H1 (cell line): ENCODE data around the gene TMEM168.

ENCODE experiments used
- BRCA1 ChIP-seq: IDR thresholded peaks from 2 replicates; pipeline ENCODE4 v1.6.1; 2012; ENCODE audit warnings: low read depth, low read length, improper control_type of control experiment
- EP300 ChIP-seq, 2 experiments: IDR thresholded peaks; 1 replicate in 1 of 2; 2 replicates in 1 of 2; pipeline ENCODE4 v1.6.1; 2011 to 2012; ENCODE audit warnings: low read depth in 2 of 2, low read length in 2 of 2, mild to moderate bottlenecking in 2 of 2, borderline replicate concordance in 1 of 2, inconsistent platforms in 1 of 2, moderate library complexity in 1 of 2
- EZH2 ChIP-seq: fragments of 200-600 bp; sonication (generic); IDR thresholded peaks from 2 replicates; pipeline ENCODE4 v1.7.1; 2012; ENCODE audit warnings: low read depth, mild to moderate bottlenecking, moderate library complexity, low read length, inconsistent platforms; ENCODE audit not compliant: severe bottlenecking
- GABPA ChIP-seq: IDR thresholded peaks from 2 replicates; pipeline ENCODE4 v1.6.1; 2011; ENCODE audit warnings: mild to moderate bottlenecking, low read length, moderate library complexity, borderline replicate concordance; ENCODE audit not compliant: insufficient read depth
- JUN ChIP-seq: IDR thresholded peaks from 2 replicates; pipeline ENCODE4 v1.6.1; 2011; ENCODE audit warnings: low read depth, mild to moderate bottlenecking, improper control_type of control experiment, low read length
- NRF1 ChIP-seq: IDR thresholded peaks from 2 replicates; pipeline ENCODE4 v1.6.1; 2011; ENCODE audit warnings: mild to moderate bottlenecking, low read depth, low read length, improper control_type of control experiment
- POLR2A ChIP-seq, 2 experiments: IDR thresholded peaks; 1 replicate in 1 of 2; 2 replicates in 1 of 2; pipeline ENCODE4 v1.6.1; 2011; ENCODE audit warnings: low read depth in 2 of 2, low read length in 2 of 2, mild to moderate bottlenecking in 2 of 2; ENCODE audit errors: control extremely low read depth in 1 of 2
- POLR2AphosphoS5 ChIP-seq: IDR thresholded peaks from 2 replicates; pipeline ENCODE4 v1.6.1; 2011; ENCODE audit warnings: low read depth, low read length
- TF ChIP-seq, protein P1 (sequence below), 3 experiments: IDR thresholded peaks; 1 replicate in 2 of 3; 2 replicates in 1 of 3; pipeline versions ENCODE4 v1.5.1 to v1.6.1; 2011; ENCODE audit warnings: low read length in 3 of 3, mild to moderate bottlenecking in 3 of 3, inconsistent platforms in 2 of 3, low read depth in 1 of 3, moderate library complexity in 1 of 3; ENCODE audit not compliant: insufficient read depth in 1 of 3; ENCODE audit errors: control extremely low read depth in 1 of 3
- TF ChIP-seq, protein P2 (sequence below): IDR thresholded peaks from 2 replicates; pipeline ENCODE4 v1.6.1; 2012; ENCODE audit warnings: inconsistent platforms

DNA sequence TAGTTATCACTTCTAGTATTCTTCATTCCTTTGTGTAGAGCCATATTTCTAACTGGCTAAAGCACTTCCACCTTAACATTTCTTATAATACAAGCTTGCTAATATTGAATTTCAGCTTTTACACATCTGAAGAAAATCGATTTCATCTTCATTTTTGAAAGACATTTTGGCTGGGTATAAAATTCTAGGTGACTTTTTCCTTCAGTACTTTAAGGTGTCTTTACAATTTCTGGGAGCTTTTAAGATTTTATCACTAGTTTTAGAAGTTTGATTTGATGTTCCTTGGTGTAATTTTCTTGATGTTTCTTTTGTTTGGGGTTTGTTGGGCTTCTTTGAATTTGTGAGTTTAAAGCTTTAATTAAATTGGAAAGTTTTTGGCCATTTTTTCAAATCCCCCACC is 38.5 kb upstream of the TMEM168 start:
- TF ChIP-seq EZH2 (no peak), GABPA (no peak), POLR2AphosphoS5 (no peak), POLR2A (IDR thresholded peaks at IDR 0.05; ENCODE audit: control extremely low read depth in 1 of 2, low read depth in 2 of 2, low read length in 2 of 2) (no peak), BRCA1 (no peak), JUN (no peak), EP300 (IDR thresholded peaks at IDR 0.05; ENCODE audit: borderline replicate concordance in 1 of 2, low read depth in 2 of 2, low read length in 2 of 2) (no peak), NRF1 (no peak)
- TF ChIP-seq, protein P1, sequence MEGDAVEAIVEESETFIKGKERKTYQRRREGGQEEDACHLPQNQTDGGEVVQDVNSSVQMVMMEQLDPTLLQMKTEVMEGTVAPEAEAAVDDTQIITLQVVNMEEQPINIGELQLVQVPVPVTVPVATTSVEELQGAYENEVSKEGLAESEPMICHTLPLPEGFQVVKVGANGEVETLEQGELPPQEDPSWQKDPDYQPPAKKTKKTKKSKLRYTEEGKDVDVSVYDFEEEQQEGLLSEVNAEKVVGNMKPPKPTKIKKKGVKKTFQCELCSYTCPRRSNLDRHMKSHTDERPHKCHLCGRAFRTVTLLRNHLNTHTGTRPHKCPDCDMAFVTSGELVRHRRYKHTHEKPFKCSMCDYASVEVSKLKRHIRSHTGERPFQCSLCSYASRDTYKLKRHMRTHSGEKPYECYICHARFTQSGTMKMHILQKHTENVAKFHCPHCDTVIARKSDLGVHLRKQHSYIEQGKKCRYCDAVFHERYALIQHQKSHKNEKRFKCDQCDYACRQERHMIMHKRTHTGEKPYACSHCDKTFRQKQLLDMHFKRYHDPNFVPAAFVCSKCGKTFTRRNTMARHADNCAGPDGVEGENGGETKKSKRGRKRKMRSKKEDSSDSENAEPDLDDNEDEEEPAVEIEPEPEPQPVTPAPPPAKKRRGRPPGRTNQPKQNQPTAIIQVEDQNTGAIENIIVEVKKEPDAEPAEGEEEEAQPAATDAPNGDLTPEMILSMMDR (IDR thresholded peaks at IDR 0.05; ENCODE audit: control extremely low read depth in 1 of 3, insufficient read depth in 1 of 3, low read depth in 1 of 3, low read length in 3 of 3): no peak
- TF ChIP-seq, protein P2, sequence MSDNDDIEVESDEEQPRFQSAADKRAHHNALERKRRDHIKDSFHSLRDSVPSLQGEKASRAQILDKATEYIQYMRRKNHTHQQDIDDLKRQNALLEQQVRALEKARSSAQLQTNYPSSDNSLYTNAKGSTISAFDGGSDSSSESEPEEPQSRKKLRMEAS: no peak
